HEK293 (cell line): ENCODE data around the gene ADAMTSL4.
A peak's percentile ranks its signal among the peaks of the same experiment; 100 is the strongest.

Source experiments
- CTCF ChIA-PET: fragments of 350-600 bp; formaldehyde crosslinking; extraction: SDS; loops from one replicate; lab custom pipeline; 2021; ENCODE audit warnings: antibody characterized with exemption; lab: Yijun Ruan, JAX
- POLR2A ChIA-PET: fragments of 300-600 bp; formaldehyde crosslinking; extraction: SDS; loops from one replicate; lab custom pipeline; 2020; ENCODE audit warnings: antibody characterized with exemption, inconsistent platforms; lab: Yijun Ruan, JAX
- H3K27ac ChIP-seq: fragments of 200-500 bp; sonication (Bioruptor generic); 2 replicates; pipeline ENCODE4 v1.5.1; 2014; ENCODE audit warnings: low read depth, low read length, control low read depth, inconsistent platforms; ENCODE audit errors: extremely low read depth
- H3K36me3 ChIP-seq, 2 experiments: fragments of 200-500 bp in 1 of 2; sonication (Bioruptor generic) in 1 of 2; 1 replicate in 1 of 2; 2 replicates in 1 of 2; pipeline ENCODE4 v1.5.1; 2014 to 2017; ENCODE audit warnings: inconsistent platforms in 2 of 2, low read length in 2 of 2; ENCODE audit not compliant: control insufficient read depth in 2 of 2, insufficient read depth in 1 of 2
- H3K4me1 ChIP-seq: fragments of 200-500 bp; sonication (Bioruptor generic); 2 replicates; pipeline ENCODE4 v1.5.1; 2014; ENCODE audit warnings: mild to moderate bottlenecking, low read length, inconsistent platforms; ENCODE audit not compliant: control insufficient read depth, insufficient read depth
- H3K4me3 ChIP-seq: 2 replicates; pipeline ENCODE4 v1.5.1; 2011; ENCODE audit warnings: low read depth, mild to moderate bottlenecking, control low read depth, low read length, moderate library complexity
- H3K9me3 ChIP-seq: fragments of 200-500 bp; sonication (Bioruptor generic); 2 replicates; pipeline ENCODE4 v1.5.1; 2014; ENCODE audit warnings: low read depth, low read length, inconsistent platforms; ENCODE audit not compliant: control insufficient read depth, insufficient read depth
- BCL11B ChIP-seq: fragments of 450-650 bp; formaldehyde crosslinking; IDR thresholded peaks from 2 replicates; pipeline ENCODE4 v1.5.1; 2016; ENCODE audit warnings: low read depth, missing biosample characterization, missing genetic modification characterization
- IKZF3 ChIP-seq: fragments of 450-650 bp; IDR thresholded peaks from 2 replicates; pipeline ENCODE4 v1.5.0; 2018; ENCODE audit warnings: missing biosample characterization, mild to moderate bottlenecking, missing genetic modification characterization, moderate library complexity
- RBAK ChIP-seq: fragments of 450-650 bp; formaldehyde crosslinking; IDR thresholded peaks from 2 replicates; pipeline ENCODE4 v1.5.1; 2016; ENCODE audit warnings: missing biosample characterization, missing genetic modification characterization
- REPIN1 ChIP-seq: fragments of 450-650 bp; formaldehyde crosslinking; IDR thresholded peaks from 2 replicates; pipeline ENCODE4 v1.5.1; 2017; ENCODE audit warnings: missing biosample characterization, missing genetic modification characterization, low read depth
- SCRT1 ChIP-seq: fragments of 450-650 bp; formaldehyde crosslinking; IDR thresholded peaks from 2 replicates; pipeline ENCODE4 v1.5.1; 2016; ENCODE audit warnings: missing biosample characterization, missing genetic modification characterization, borderline replicate concordance
- SCRT2 ChIP-seq: fragments of 450-650 bp; formaldehyde crosslinking; IDR thresholded peaks from 2 replicates; pipeline ENCODE4 v1.5.1; 2016; ENCODE audit warnings: missing biosample characterization, missing genetic modification characterization
- SETDB1 ChIP-seq: IDR thresholded peaks from one replicate; pipeline ENCODE4 v1.6.1; 2017; ENCODE audit warnings: mild to moderate bottlenecking, low read length, moderate library complexity, mixed read lengths; ENCODE audit not compliant: insufficient read length
- ZBTB20 ChIP-seq: fragments of 450-650 bp; formaldehyde crosslinking; IDR thresholded peaks from 2 replicates; pipeline ENCODE4 v1.5.1; 2016; ENCODE audit warnings: missing biosample characterization, missing genetic modification characterization
- ZBTB8A ChIP-seq: fragments of 450-650 bp; formaldehyde crosslinking; IDR thresholded peaks from 2 replicates; pipeline ENCODE4 v1.5.1; 2016; ENCODE audit warnings: missing biosample characterization, missing genetic modification characterization
- ZNF146 ChIP-seq: fragments of 450-650 bp; formaldehyde crosslinking; IDR thresholded peaks from 2 replicates; pipeline ENCODE4 v1.5.1; 2016; ENCODE audit warnings: missing biosample characterization, missing genetic modification characterization
- ZNF155 ChIP-seq: fragments of 450-650 bp; formaldehyde crosslinking; IDR thresholded peaks from 2 replicates; pipeline ENCODE4 v1.5.1; 2016; ENCODE audit warnings: missing biosample characterization, missing genetic modification characterization
- ZNF223 ChIP-seq: fragments of 450-650 bp; formaldehyde crosslinking; IDR thresholded peaks from 2 replicates; pipeline ENCODE4 v1.5.1; 2016; ENCODE audit warnings: missing biosample characterization, missing genetic modification characterization
- ZNF280C ChIP-seq: fragments of 450-650 bp; formaldehyde crosslinking; IDR thresholded peaks from 2 replicates; pipeline ENCODE4 v1.5.1; 2016; ENCODE audit warnings: missing biosample characterization, missing genetic modification characterization
- ZNF341 ChIP-seq: fragments of 450-650 bp; formaldehyde crosslinking; IDR thresholded peaks from 2 replicates; pipeline ENCODE4; 2016; ENCODE audit warnings: low read depth, missing biosample characterization, missing genetic modification characterization
- ZNF354C ChIP-seq: fragments of 450-650 bp; formaldehyde crosslinking; IDR thresholded peaks from 2 replicates; pipeline ENCODE4 v1.5.1; 2016; ENCODE audit warnings: missing biosample characterization, missing genetic modification characterization, low read depth, borderline replicate concordance
- ZNF391 ChIP-seq: fragments of 450-650 bp; formaldehyde crosslinking; IDR thresholded peaks from 2 replicates; pipeline ENCODE4 v1.5.1; 2016; ENCODE audit warnings: low read depth, missing biosample characterization, missing genetic modification characterization, borderline replicate concordance
- ZNF398 ChIP-seq: fragments of 450-650 bp; formaldehyde crosslinking; IDR thresholded peaks from 2 replicates; pipeline ENCODE4 v1.5.1; 2017; ENCODE audit warnings: missing biosample characterization, missing genetic modification characterization
- ZNF514 ChIP-seq: fragments of 450-650 bp; formaldehyde crosslinking; IDR thresholded peaks from 2 replicates; pipeline ENCODE4 v1.5.1; 2016; ENCODE audit warnings: missing biosample characterization, missing genetic modification characterization
- ZNF544 ChIP-seq: fragments of 450-650 bp; formaldehyde crosslinking; IDR thresholded peaks from 2 replicates; pipeline ENCODE4 v1.5.0; 2017; ENCODE audit warnings: missing biosample characterization, missing genetic modification characterization
- ZNF610 ChIP-seq: fragments of 450-650 bp; formaldehyde crosslinking; IDR thresholded peaks from 2 replicates; pipeline ENCODE4 v1.5.1; 2016; ENCODE audit warnings: missing biosample characterization, missing genetic modification characterization, borderline replicate concordance
- ZNF626 ChIP-seq: fragments of 450-650 bp; sonication (Bioruptor Pico); formaldehyde crosslinking; IDR thresholded peaks from 2 replicates; pipeline ENCODE4 v1.5.1; 2018; ENCODE audit warnings: missing biosample characterization, missing genetic modification characterization, inconsistent platforms
- ZSCAN5A ChIP-seq: fragments of 450-650 bp; formaldehyde crosslinking; IDR thresholded peaks from 2 replicates; pipeline ENCODE4 v1.5.1; 2016; ENCODE audit warnings: missing biosample characterization, missing genetic modification characterization
- TF ChIP-seq, protein P1 (sequence below): fragments of 450-650 bp; formaldehyde crosslinking; IDR thresholded peaks from 2 replicates; pipeline ENCODE4 v1.5.1; 2016; ENCODE audit warnings: missing biosample characterization, missing genetic modification characterization
- TF ChIP-seq, protein P2 (sequence below): IDR thresholded peaks from 2 replicates; pipeline ENCODE4 v1.6.1; 2011; ENCODE audit warnings: mild to moderate bottlenecking, low read depth, low read length, borderline replicate concordance

ADAMTSL4 gene

GRCh38 chr1:150555971-150556865 is 7.0 kb downstream of the ADAMTSL4 start:
- TF ChIP-seq BCL11B (tag by site-specific recombination): no peak
- no peak for TF ChIP-seq ZNF544 (tag by site-specific recombination)
- TF ChIP-seq ZNF354C: no peak
- TF ChIP-seq ZNF155 (tag by site-specific recombination): no peak
- no peak for TF ChIP-seq ZNF146 (tag by site-specific recombination)
- no peak for TF ChIP-seq IKZF3 (tag by site-specific recombination)
- no peak for TF ChIP-seq ZNF280C
- no peak for TF ChIP-seq RBAK (tag by site-specific recombination)
- no peak for TF ChIP-seq ZNF223 (tag by site-specific recombination)
- TF ChIP-seq ZBTB8A (tag by site-specific recombination): no peak
- TF ChIP-seq SCRT2 (tag by site-specific recombination): 0 out of 2 replicates have a peak, but pooled peaks have one; percentile 22
- TF ChIP-seq ZNF341 (tag by site-specific recombination): 0 out of 2 replicates have a peak, but pooled peaks have one; percentile 38
- TF ChIP-seq ZNF514 (tag by site-specific recombination): no peak
- TF ChIP-seq ZNF391: no peak
- no peak for TF ChIP-seq ZNF626
- no peak for TF ChIP-seq ZNF398 (tag by site-specific recombination)
- H3K36me3 ChIP-seq: peaks cover 0 to 6% of the 10 kb centered on the region in 2 experiments; a peak in 1 of 3 replicates
- ChIA-PET POLR2A (interaction anchor here (1.3 to 1.5 kb wide), 2 partner anchors 23 to 73 kb away, joined by 3 to 4 read pairs; partner anchors contain the start of genes ENSA and MCL1), CTCF (interaction anchor here (0.6 kb wide), 2 partner anchors 8 to 283 kb away, joined by 3 read pairs; no protein-coding TSS in a partner anchor)
- H3K4me1 ChIP-seq: no peaks in the 10 kb centered on the region
- no peaks in the 10 kb centered on the region for H3K9me3 ChIP-seq
- no peak overlapping the region for H3K4me3 ChIP-seq
- no peak overlapping the region for H3K27ac ChIP-seq

DNA sequence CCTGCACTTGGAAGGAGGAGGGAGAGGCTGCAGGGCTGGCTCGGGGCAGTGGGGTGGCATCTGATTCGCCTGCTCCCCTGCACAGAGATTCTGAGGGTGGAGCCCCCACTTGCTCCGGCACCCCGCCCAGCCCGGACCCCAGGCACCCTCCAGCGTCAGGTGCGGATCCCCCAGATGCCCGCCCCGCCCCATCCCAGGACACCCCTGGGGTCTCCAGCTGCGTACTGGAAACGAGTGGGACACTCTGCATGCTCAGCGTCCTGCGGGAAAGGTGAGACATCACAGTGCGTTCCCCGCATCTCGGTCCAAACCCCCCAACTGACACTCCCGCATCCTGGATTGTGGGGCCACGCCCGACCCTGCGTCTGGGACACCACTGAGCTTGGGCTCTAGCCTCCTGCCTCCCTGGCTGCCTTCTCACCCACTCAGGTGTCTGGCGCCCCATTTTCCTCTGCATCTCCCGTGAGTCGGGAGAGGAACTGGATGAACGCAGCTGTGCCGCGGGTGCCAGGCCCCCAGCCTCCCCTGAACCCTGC is 7.9 kb downstream of the ADAMTSL4 start:
- Histone ChIP-seq H3K4me3 (no peak overlapping the region), H3K9me3 (no peaks in the 10 kb centered on the region), H3K4me1 (peaks cover under 1% of the 10 kb centered on the region; the same call in 1 of the 2 replicates), H3K27ac (no peak overlapping the region), H3K36me3 (peaks cover 0 to 6% of the 10 kb centered on the region in 2 experiments; a peak in 1 of 3 replicates)
- CTCF ChIA-PET: interaction anchor here (0.6 to 4.3 kb wide), 2 partner anchors 9 to 17 kb away, joined by 3 to 135 read pairs; partner anchors contain the start of gene MCL1
- POLR2A ChIA-PET: interaction anchor here (1.3 to 1.5 kb wide), 2 partner anchors 22 to 72 kb away, joined by 3 to 4 read pairs; partner anchors contain the start of genes ENSA and MCL1
- TF ChIP-seq SCRT1 (tag by site-specific recombination) (no peak), ZNF610 (tag by site-specific recombination) (no peak), REPIN1 (tag by site-specific recombination) (no peak), ZNF146 (tag by site-specific recombination) (no peak), ZNF391 (no peak), SETDB1 (no peak), ZSCAN5A (tag by site-specific recombination) (no peak), ZBTB20 (tag by site-specific recombination) (no peak)
- TF ChIP-seq, protein P1, sequence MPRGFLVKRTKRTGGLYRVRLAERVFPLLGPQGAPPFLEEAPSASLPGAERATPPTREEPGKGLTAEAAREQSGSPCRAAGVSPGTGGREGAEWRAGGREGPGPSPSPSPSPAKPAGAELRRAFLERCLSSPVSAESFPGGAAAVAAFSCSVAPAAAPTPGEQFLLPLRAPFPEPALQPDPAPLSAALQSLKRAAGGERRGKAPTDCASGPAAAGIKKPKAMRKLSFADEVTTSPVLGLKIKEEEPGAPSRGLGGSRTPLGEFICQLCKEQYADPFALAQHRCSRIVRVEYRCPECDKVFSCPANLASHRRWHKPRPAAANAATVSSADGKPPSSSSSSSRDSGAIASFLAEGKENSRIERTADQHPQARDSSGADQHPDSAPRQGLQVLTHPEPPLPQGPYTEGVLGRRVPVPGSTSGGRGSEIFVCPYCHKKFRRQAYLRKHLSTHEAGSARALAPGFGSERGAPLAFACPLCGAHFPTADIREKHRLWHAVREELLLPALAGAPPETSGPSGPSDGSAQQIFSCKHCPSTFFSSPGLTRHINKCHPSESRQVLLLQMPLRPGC: no peak
- TF ChIP-seq, protein P2, sequence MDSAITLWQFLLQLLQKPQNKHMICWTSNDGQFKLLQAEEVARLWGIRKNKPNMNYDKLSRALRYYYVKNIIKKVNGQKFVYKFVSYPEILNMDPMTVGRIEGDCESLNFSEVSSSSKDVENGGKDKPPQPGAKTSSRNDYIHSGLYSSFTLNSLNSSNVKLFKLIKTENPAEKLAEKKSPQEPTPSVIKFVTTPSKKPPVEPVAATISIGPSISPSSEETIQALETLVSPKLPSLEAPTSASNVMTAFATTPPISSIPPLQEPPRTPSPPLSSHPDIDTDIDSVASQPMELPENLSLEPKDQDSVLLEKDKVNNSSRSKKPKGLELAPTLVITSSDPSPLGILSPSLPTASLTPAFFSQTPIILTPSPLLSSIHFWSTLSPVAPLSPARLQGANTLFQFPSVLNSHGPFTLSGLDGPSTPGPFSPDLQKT: no peak
